GM23338 (cell line): ENCODE data around the gene KCNMB3. TPM values are rescaled to one million over a fixed set of nuclear protein-coding genes. Genes with fewer than 3 reads are reported as not detected.

Source experiments
- ATAC-seq: fragments of 200-7000 bp; cut with Tn5 transposase; 3 replicates; pipeline ENCODE4 v1.9.1; 2020
- DNase-seq: peaks from one replicate; pipeline ENCODE4 v3.0.0-alpha.2; 2015; ENCODE audit warnings: low spot score
- H2AFZ ChIP-seq: fragments of 200-600 bp; sonication (generic); 2 replicates; pipeline ENCODE4 v1.8.0; 2016; ENCODE audit warnings: antibody characterized with exemption, mild to moderate bottlenecking, moderate library complexity
- H3F3A ChIP-seq: fragments of 200-600 bp; sonication (generic); replicated peaks from 2 replicates; pipeline ENCODE4 v1.8.0; 2017; ENCODE audit warnings: antibody characterized with exemption, mixed run types, low read depth
- H3K27ac ChIP-seq: fragments of 200-600 bp; sonication (generic); 2 replicates; pipeline ENCODE4 v1.6.1; 2016; ENCODE audit warnings: low read depth
- H3K27me3 ChIP-seq: fragments of 200-600 bp; sonication (generic); 2 replicates; pipeline ENCODE4 v1.8.0; 2016; ENCODE audit warnings: mild to moderate bottlenecking, mixed run types, moderate library complexity; ENCODE audit not compliant: insufficient read depth
- H3K36me3 ChIP-seq: fragments of 200-600 bp; sonication (generic); 2 replicates; pipeline ENCODE4 v1.8.0; 2016; ENCODE audit warnings: mild to moderate bottlenecking; ENCODE audit not compliant: insufficient read depth
- H3K4me1 ChIP-seq: fragments of 200-600 bp; sonication (generic); 2 replicates; pipeline ENCODE4 v1.8.0; 2016; ENCODE audit warnings: mild to moderate bottlenecking, moderate library complexity; ENCODE audit not compliant: insufficient read depth
- H3K4me2 ChIP-seq: fragments of 200-600 bp; sonication (generic); 2 replicates; pipeline ENCODE4 v1.7.1; 2017; ENCODE audit warnings: mixed run types
- H3K4me3 ChIP-seq: fragments of 200-600 bp; sonication (generic); 2 replicates; pipeline ENCODE4 v1.6.1; 2016; ENCODE audit warnings: mixed run types
- H3K79me2 ChIP-seq: fragments of 200-600 bp; sonication (generic); replicated peaks from 2 replicates; pipeline ENCODE4 v1.8.0; 2017; ENCODE audit warnings: mild to moderate bottlenecking; ENCODE audit not compliant: insufficient read depth
- H3K9me2 ChIP-seq: fragments of 200-600 bp; sonication (generic); 2 replicates; pipeline ENCODE4 v1.8.0; 2017; ENCODE audit not compliant: insufficient read depth
- H4K20me1 ChIP-seq: fragments of 200-600 bp; sonication (generic); replicated peaks from 2 replicates; pipeline ENCODE4 v1.8.0; 2017; ENCODE audit warnings: mild to moderate bottlenecking; ENCODE audit not compliant: insufficient read depth
- H3K27ac Mint-ChIP-seq: 2 replicates; pipeline ENCODE4 v1.8.0; 2020; ENCODE audit warnings: inconsistent platforms, mild to moderate bottlenecking, moderate library complexity, mixed read lengths
- H3K27me3 Mint-ChIP-seq: 3 replicates; pipeline ENCODE4 v1.8.0; 2022; ENCODE audit warnings: low read depth, mild to moderate bottlenecking, moderate library complexity, mixed read lengths, inconsistent platforms; ENCODE audit not compliant: insufficient read depth, poor library complexity
- H3K36me3 Mint-ChIP-seq: 3 replicates; pipeline ENCODE4 v1.8.0; 2021; ENCODE audit warnings: low read depth, mild to moderate bottlenecking, inconsistent platforms, moderate library complexity, mixed read lengths
- H3K4me1 Mint-ChIP-seq: 3 replicates; pipeline ENCODE4 v1.8.0; 2020; ENCODE audit warnings: mild to moderate bottlenecking, inconsistent platforms, mixed read lengths
- H3K4me3 Mint-ChIP-seq: 3 replicates; pipeline ENCODE4 v1.8.0; 2021; ENCODE audit warnings: moderate library complexity, mild to moderate bottlenecking, inconsistent platforms, mixed read lengths
- H3K9me3 Mint-ChIP-seq: 3 replicates; pipeline ENCODE4 v1.8.0; 2020; ENCODE audit warnings: moderate library complexity, mild to moderate bottlenecking, inconsistent platforms, mixed read lengths
- CREB1 ChIP-seq: fragments of 250-450 bp; sonication (Bioruptor Pico); IDR thresholded peaks from 2 replicates; pipeline ENCODE4 v1.5.0; 2020; ENCODE audit warnings: low read depth, mild to moderate bottlenecking, moderate library complexity
- ETS1 ChIP-seq: IDR thresholded peaks from 2 replicates; pipeline ENCODE4 v1.6.1; 2016; ENCODE audit warnings: antibody characterized with exemption
- EZH2 ChIP-seq: fragments of 200-600 bp; sonication (generic); IDR thresholded peaks from one replicate; pipeline ENCODE4 v1.8.0; 2017; ENCODE audit warnings: antibody characterized with exemption, mild to moderate bottlenecking, low read depth; ENCODE audit not compliant: unreplicated experiment
- EZH2phosphoT487 ChIP-seq: fragments of 200-600 bp; sonication (generic); IDR thresholded peaks from one replicate; pipeline ENCODE4 v1.8.1; 2018; ENCODE audit warnings: antibody characterized with exemption; ENCODE audit not compliant: unreplicated experiment
- JUNB ChIP-seq: IDR thresholded peaks from one replicate; pipeline ENCODE4 v1.6.1; 2016; ENCODE audit warnings: antibody characterized with exemption; ENCODE audit not compliant: unreplicated experiment
- NANOG ChIP-seq: IDR thresholded peaks from 2 replicates; pipeline ENCODE4 v1.6.1; 2016; ENCODE audit warnings: antibody characterized with exemption, borderline replicate concordance
- POLR2AphosphoS5 ChIP-seq: IDR thresholded peaks from 2 replicates; pipeline ENCODE4 v1.6.1; 2016; ENCODE audit warnings: antibody characterized with exemption, low read depth
- STAT1 ChIP-seq: IDR thresholded peaks from one replicate; pipeline ENCODE4 v1.6.1; 2016; ENCODE audit warnings: antibody characterized with exemption; ENCODE audit not compliant: unreplicated experiment
- ZNF114 ChIP-seq: fragments of 250-450 bp; sonication (Bioruptor Pico); IDR thresholded peaks from 2 replicates; pipeline ENCODE4 v1.5.0; 2020; ENCODE audit warnings: mild to moderate bottlenecking, moderate library complexity
- ZNF331 ChIP-seq: fragments of 250-450 bp; sonication (Bioruptor Pico); IDR thresholded peaks from 2 replicates; pipeline ENCODE4 v1.5.0; 2020; ENCODE audit warnings: low read depth, mild to moderate bottlenecking, moderate library complexity
- ZNF462 ChIP-seq: fragments of 250-450 bp; sonication (Bioruptor Pico); IDR thresholded peaks from 2 replicates; pipeline ENCODE4 v1.5.0; 2020; ENCODE audit warnings: mild to moderate bottlenecking, moderate library complexity
- polyA plus RNA-seq: library from polyadenylated mRNA; unstranded; fragments of >200 nt; fragmentation: Nextera tagmentation; extraction: Ambion mirVana; gene quantifications from 2 replicates; pipeline ENCODE4 v1.2.1, GENCODE V29; 2016
- total RNA-seq: library from RNA; depleted of rRNA; stranded (reverse); fragments of >200 nt; shearing (Covaris generic); gene quantifications from 2 replicates; pipeline ENCODE4 v1.2.3, GENCODE V29; 2014
- TF ChIP-seq, protein P1 (sequence below), 2 experiments: fragments of 200-600 bp in 1 of 2; sonication (generic) in 1 of 2; conservative IDR thresholded peaks; 2 replicates each; pipeline versions ENCODE4 v1.5.1 to v1.6.1; 2016 to 2017; ENCODE audit warnings: antibody characterized with exemption in 2 of 2, low read depth in 2 of 2, mild to moderate bottlenecking in 2 of 2, moderate library complexity in 1 of 2
- TF ChIP-seq, protein P2 (sequence below): IDR thresholded peaks from one replicate; pipeline ENCODE4 v1.6.1; 2018; ENCODE audit warnings: antibody characterized with exemption; ENCODE audit not compliant: unreplicated experiment

Gene KCNMB3
- total and polyA plus RNA-seq, 2 experiments from 2014 or later, result 1.3 to 3.8 TPM

DNA sequence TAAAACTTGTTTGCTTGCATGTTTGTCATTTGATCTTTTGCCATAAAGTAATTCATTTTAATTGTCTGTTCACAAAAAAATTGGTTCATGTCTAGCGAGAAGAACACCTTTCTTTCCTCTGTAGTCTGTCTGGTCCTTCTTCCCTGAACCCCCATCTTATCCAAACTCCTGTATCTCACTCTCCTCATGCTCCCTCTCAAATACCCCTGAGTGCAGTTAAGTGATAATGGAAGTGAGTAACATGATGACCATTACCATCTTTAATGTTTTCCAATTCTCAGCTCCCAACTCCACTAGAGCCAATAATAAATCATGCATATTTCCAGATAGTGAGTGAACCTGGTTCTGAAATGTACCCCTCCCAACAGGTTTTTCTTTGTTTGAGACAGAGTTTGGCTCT is 14.2 kb upstream of the KCNMB3 start:
- H3K9me3 Mint-ChIP-seq, result peaks cover 10% of the 10 kb centered on the region
- peaks cover 2% of the 10 kb centered on the region; the same call in 1 of the 3 replicates for H3K4me1 Mint-ChIP-seq

More for the DNA sequence above, 14.2 kb upstream of the KCNMB3 start:
- Histone ChIP-seq H3K36me3 (no peaks in the 10 kb centered on the region), H3K9me2 (no peaks in the 10 kb centered on the region), H2AFZ (0 out of 2 replicates have a peak overlapping the region, but pooled peaks have one; percentile 23), H4K20me1 (no peaks in the 10 kb centered on the region), H3K4me3 (no peak overlapping the region), H3K4me1 (no peaks in the 10 kb centered on the region), H3K79me2 (no peaks in the 10 kb centered on the region), H3K27ac (no peak overlapping the region), H3K27me3 (peaks cover 7% of the 10 kb centered on the region), H3F3A (no peaks in the 10 kb centered on the region), H3K4me2 (no peak overlapping the region)
- peaks cover 11% of the 10 kb centered on the region for H3K27me3 Mint-ChIP-seq
- peaks cover 9% of the 10 kb centered on the region for H3K36me3 Mint-ChIP-seq
- no peak for ATAC-seq
- DNase-seq, result no peak
- H3K27ac Mint-ChIP-seq, result no peak overlapping the region
- H3K4me3 Mint-ChIP-seq, result no peak overlapping the region
- TF ChIP-seq EZH2, result no peak
- TF ChIP-seq EZH2phosphoT487, result no peak
- TF ChIP-seq, protein P1, sequence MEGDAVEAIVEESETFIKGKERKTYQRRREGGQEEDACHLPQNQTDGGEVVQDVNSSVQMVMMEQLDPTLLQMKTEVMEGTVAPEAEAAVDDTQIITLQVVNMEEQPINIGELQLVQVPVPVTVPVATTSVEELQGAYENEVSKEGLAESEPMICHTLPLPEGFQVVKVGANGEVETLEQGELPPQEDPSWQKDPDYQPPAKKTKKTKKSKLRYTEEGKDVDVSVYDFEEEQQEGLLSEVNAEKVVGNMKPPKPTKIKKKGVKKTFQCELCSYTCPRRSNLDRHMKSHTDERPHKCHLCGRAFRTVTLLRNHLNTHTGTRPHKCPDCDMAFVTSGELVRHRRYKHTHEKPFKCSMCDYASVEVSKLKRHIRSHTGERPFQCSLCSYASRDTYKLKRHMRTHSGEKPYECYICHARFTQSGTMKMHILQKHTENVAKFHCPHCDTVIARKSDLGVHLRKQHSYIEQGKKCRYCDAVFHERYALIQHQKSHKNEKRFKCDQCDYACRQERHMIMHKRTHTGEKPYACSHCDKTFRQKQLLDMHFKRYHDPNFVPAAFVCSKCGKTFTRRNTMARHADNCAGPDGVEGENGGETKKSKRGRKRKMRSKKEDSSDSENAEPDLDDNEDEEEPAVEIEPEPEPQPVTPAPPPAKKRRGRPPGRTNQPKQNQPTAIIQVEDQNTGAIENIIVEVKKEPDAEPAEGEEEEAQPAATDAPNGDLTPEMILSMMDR (conservative IDR thresholded peaks at IDR 0.05; ENCODE audit: low read depth in 2 of 2), result no peak
- no peak for TF ChIP-seq JUNB
- TF ChIP-seq STAT1, result no peak
- no peak for TF ChIP-seq ZNF331 (CRISPR knock-in tag)
- no peak for TF ChIP-seq CREB1 (CRISPR knock-in tag)
- TF ChIP-seq POLR2AphosphoS5, result no peak
- TF ChIP-seq, protein P2, sequence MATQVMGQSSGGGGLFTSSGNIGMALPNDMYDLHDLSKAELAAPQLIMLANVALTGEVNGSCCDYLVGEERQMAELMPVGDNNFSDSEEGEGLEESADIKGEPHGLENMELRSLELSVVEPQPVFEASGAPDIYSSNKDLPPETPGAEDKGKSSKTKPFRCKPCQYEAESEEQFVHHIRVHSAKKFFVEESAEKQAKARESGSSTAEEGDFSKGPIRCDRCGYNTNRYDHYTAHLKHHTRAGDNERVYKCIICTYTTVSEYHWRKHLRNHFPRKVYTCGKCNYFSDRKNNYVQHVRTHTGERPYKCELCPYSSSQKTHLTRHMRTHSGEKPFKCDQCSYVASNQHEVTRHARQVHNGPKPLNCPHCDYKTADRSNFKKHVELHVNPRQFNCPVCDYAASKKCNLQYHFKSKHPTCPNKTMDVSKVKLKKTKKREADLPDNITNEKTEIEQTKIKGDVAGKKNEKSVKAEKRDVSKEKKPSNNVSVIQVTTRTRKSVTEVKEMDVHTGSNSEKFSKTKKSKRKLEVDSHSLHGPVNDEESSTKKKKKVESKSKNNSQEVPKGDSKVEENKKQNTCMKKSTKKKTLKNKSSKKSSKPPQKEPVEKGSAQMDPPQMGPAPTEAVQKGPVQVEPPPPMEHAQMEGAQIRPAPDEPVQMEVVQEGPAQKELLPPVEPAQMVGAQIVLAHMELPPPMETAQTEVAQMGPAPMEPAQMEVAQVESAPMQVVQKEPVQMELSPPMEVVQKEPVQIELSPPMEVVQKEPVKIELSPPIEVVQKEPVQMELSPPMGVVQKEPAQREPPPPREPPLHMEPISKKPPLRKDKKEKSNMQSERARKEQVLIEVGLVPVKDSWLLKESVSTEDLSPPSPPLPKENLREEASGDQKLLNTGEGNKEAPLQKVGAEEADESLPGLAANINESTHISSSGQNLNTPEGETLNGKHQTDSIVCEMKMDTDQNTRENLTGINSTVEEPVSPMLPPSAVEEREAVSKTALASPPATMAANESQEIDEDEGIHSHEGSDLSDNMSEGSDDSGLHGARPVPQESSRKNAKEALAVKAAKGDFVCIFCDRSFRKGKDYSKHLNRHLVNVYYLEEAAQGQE, result no peak
- TF ChIP-seq ZNF462 (CRISPR knock-in tag), result no peak
- no peak for TF ChIP-seq ZNF114 (CRISPR knock-in tag)
- no peak for TF ChIP-seq NANOG
- TF ChIP-seq ETS1, result no peak
